Left lung (tissue), 10 donors: Measurements from ENCODE around the gene FAM25G. TPM values are rescaled to one million over a fixed set of nuclear protein-coding genes. Genes with fewer than 3 reads are reported as not detected.

Experiments used
- ATAC-seq: fragments of 200-7000 bp; cut with Tn5 transposase; one replicate; pipeline ENCODE4 v1.9.1; 2020; ENCODE audit warnings: moderate library complexity
- DNase-seq, 4 donors: peaks; one replicate each; pipeline ENCODE4 v3.0.0-alpha.2; 2013 to 2020
- H3K27ac ChIP-seq, 2 donors: fragments of 200-600 bp; sonication (generic) in 1 of 2; one replicate each; pipeline versions ENCODE4 v1.5.0 to v1.8.0; 2020 to 2021
- H3K27me3 ChIP-seq, 2 donors: fragments of 200-600 bp; sonication (generic) in 1 of 2; one replicate each; pipeline versions ENCODE4 v1.5.0 to v1.8.0; 2020 to 2021
- H3K36me3 ChIP-seq, 2 donors: fragments of 200-600 bp; sonication (generic) in 1 of 2; one replicate each; pipeline versions ENCODE4 v1.5.0 to v1.8.0; 2020 to 2021
- H3K4me1 ChIP-seq, 2 donors: fragments of 200-600 bp; one replicate each; pipeline ENCODE4 v1.8.0; 2021
- H3K4me3 ChIP-seq, 2 donors: fragments of 200-600 bp; sonication (generic) in 1 of 2; one replicate each; pipeline versions ENCODE4 v1.5.0 to v1.8.0; 2020 to 2021; ENCODE audit warnings: mild to moderate bottlenecking in 1 of 2
- H3K9me3 ChIP-seq, 2 donors: fragments of 200-600 bp; sonication (generic) in 1 of 2; one replicate each; pipeline versions ENCODE4 v1.5.0 to v1.8.0; 2020 to 2021
- intact Hi-C, 2 donors: fragments of 100-400 bp; cut with DNase I; formaldehyde crosslinking; loops; one replicate each; pipeline versions ENCODE4 v1.11.2 to v1.14.2; 2022
- polyA plus RNA-seq, 6 donors: library from polyadenylated mRNA; unstranded; fragments of 120-200 nt; gene quantifications; one replicate each; pipeline ENCODE4 v1.2.1, GENCODE V29; 2013; ENCODE audit not compliant: insufficient read length in 6 of 6
- total RNA-seq, 2 donors: library from RNA; stranded (reverse); fragmentation: NEBNext Ultra II Directional; extraction: Animal tissue kit (Norgen Biotek cat#: 25700); gene quantifications; one replicate each; pipeline ENCODE4 v1.2.1, GENCODE V29; 2021
- TF ChIP-seq, protein P1 (sequence below), 2 donors: fragments of 200-600 bp; sonication (generic) in 1 of 2; IDR thresholded peaks; one replicate each; pipeline versions ENCODE4 v1.5.0 to v1.8.0; 2021; ENCODE audit warnings: antibody characterized with exemption in 2 of 2
- donor health status: DM: no; HTN: yes; CAD: no.
- donor health status: DM: no; HTN: no; CAD: no.

The FAM25G gene
- total and polyA plus RNA-seq, 8 donors: not detected

GRCh38 chr10:47444047-47444446, 47.5 kb downstream of the FAM25G start:
- H3K27ac ChIP-seq: no peak overlapping the region
- peaks cover 0 to 20% of the 10 kb centered on the region in 2 donors for H3K27me3 ChIP-seq
- ATAC-seq (no peak), DNase-seq (no peak)
- no peaks in the 10 kb centered on the region for H3K4me1 ChIP-seq
- intact Hi-C loops: no loop called here
- TF ChIP-seq, protein P1, sequence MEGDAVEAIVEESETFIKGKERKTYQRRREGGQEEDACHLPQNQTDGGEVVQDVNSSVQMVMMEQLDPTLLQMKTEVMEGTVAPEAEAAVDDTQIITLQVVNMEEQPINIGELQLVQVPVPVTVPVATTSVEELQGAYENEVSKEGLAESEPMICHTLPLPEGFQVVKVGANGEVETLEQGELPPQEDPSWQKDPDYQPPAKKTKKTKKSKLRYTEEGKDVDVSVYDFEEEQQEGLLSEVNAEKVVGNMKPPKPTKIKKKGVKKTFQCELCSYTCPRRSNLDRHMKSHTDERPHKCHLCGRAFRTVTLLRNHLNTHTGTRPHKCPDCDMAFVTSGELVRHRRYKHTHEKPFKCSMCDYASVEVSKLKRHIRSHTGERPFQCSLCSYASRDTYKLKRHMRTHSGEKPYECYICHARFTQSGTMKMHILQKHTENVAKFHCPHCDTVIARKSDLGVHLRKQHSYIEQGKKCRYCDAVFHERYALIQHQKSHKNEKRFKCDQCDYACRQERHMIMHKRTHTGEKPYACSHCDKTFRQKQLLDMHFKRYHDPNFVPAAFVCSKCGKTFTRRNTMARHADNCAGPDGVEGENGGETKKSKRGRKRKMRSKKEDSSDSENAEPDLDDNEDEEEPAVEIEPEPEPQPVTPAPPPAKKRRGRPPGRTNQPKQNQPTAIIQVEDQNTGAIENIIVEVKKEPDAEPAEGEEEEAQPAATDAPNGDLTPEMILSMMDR (IDR thresholded peaks at IDR 0.05): no peak
- H3K36me3 ChIP-seq: no peaks in the 10 kb centered on the region
- peaks cover 0 to 21% of the 10 kb centered on the region in 2 donors for H3K9me3 ChIP-seq
- H3K4me3 ChIP-seq: no peak overlapping the region

DNA sequence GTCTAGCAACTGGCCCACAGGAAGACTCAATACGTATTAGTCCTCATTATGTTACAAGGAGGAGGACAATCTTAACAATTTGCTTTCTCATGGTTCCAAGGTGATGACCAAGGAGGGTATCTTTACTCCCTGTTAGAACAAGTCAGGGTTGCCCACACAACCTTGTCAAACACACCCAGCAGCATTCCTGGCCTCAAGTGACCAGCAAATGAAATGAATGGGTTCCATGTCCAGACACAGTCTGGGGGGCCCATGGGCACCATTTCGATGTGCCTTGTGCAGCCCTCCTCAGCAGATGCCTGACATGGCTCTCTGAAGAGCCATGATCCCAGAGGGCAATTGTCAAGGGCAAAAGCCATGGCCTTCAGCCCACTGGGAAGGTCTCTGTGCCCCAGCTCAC, 48.4 kb downstream of the FAM25G start:
- intact Hi-C loops: no loop called here
- H3K4me1 ChIP-seq: no peaks in the 10 kb centered on the region
- TF ChIP-seq, protein P1 (IDR thresholded peaks at IDR 0.05): no peak
- peaks cover 0 to 21% of the 10 kb centered on the region in 2 donors for H3K9me3 ChIP-seq
- H3K36me3 ChIP-seq: no peaks in the 10 kb centered on the region
- H3K27me3 ChIP-seq: peaks cover 0 to 22% of the 10 kb centered on the region in 2 donors
- ATAC-seq (no peak), DNase-seq (no peak)
- H3K4me3 ChIP-seq: no peak overlapping the region
- H3K27ac ChIP-seq: no peak overlapping the region

GRCh38 chr10:47442351-47442750, 49.1 kb downstream of the FAM25G start:
- H3K4me1 ChIP-seq: no peaks in the 10 kb centered on the region
- H3K9me3 ChIP-seq: peaks cover 0 to 21% of the 10 kb centered on the region in 2 donors
- DNase-seq (peak in 1 of 4 donors; percentile 31), ATAC-seq (no peak)
- no peak overlapping the region for H3K4me3 ChIP-seq
- TF ChIP-seq, protein P1 (IDR thresholded peaks at IDR 0.05): no peak
- no peak overlapping the region for H3K27ac ChIP-seq
- peaks cover 0 to 22% of the 10 kb centered on the region in 2 donors for H3K27me3 ChIP-seq
- intact Hi-C loops: no loop called here
- no peaks in the 10 kb centered on the region for H3K36me3 ChIP-seq

DNA sequence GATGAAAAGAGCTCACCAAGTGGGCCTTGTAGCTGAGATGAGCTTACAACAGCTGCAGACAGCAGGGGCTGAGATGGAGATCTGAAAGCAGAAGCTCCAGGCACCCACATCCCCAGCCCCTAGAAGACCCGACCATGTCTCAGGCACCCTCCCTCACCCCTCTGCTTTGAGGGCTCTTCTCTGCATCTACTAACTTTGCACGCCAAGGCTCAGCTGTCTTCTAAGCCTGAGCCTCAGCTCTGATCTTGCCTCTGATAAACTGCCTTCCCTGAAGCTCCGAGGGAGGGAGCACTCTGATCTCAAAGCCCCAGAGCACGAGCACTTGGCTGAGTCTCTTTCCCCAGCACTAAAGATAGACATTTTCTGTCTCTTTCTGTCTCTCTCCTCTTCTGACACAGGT, 49.6 kb downstream of the FAM25G start:
- H3K4me3 ChIP-seq: no peak overlapping the region
- no peak for ATAC-seq
- TF ChIP-seq, protein P1 (IDR thresholded peaks at IDR 0.05): no peak
- intact Hi-C loops: no loop called here
- H3K36me3 ChIP-seq: no peaks in the 10 kb centered on the region
- no peak for DNase-seq
- H3K4me1 ChIP-seq: no peaks in the 10 kb centered on the region
- peaks cover 0 to 21% of the 10 kb centered on the region in 2 donors for H3K9me3 ChIP-seq
- no peak overlapping the region for H3K27ac ChIP-seq
- H3K27me3 ChIP-seq: peaks cover 0 to 22% of the 10 kb centered on the region in 2 donors

- Histone ChIP-seq H3K27me3 (peaks cover 0 to 22% of the 10 kb centered on the region in 2 donors), H3K4me3 (no peak overlapping the region), H3K27ac (no peak overlapping the region), H3K4me1 (no peaks in the 10 kb centered on the region), H3K9me3 (peaks cover 0 to 7% of the 10 kb centered on the region in 2 donors), H3K36me3 (no peaks in the 10 kb centered on the region)
- DNase-seq (no peak), ATAC-seq (no peak)
- TF ChIP-seq, protein P1 (IDR thresholded peaks at IDR 0.05): no peak
- intact Hi-C loops: no loop called here
These were observed 51.3 kb downstream of the FAM25G start for GRCh38 chr10:47440207-47440606.
